HG03039 (cell line): ENCODE measurements around the gene ZNF534.
"Not testable (repeated sequence)": the region's sequence is repeated elsewhere in the genome, so short reads cannot be mapped to it uniquely, and the experiment has no call there.

Experiments used
- ATAC-seq: cut with Tn5 transposase; IDR thresholded peaks from one replicate; pipeline ENCODE4 v1.9.1; 2021; ENCODE audit warnings: mild to moderate bottlenecking, moderate library complexity; ENCODE audit not compliant: unreplicated experiment

ZNF534 gene

DNA sequence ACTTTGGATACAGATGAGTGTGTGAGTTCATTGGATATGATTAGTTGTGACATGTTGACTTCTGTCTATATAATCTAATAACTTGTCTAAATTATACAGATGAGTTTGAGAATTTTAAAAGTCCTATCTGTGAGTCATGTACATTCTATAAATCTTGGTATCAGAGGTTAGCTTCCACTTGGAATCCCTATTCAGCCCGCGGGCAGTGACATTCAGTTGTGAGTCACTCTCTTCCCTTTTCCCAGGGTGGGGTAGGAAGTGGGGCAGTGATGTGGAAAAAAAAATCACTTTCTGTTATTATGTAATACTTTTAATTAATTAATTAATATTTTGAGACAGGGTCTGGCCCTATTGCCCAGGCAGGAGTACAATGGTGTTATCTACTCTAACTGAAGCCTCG lies 65.6 kb downstream of the ZNF534 start:
- no peak for ATAC-seq

GRCh38 chr19:52498571-52498970 lies 69.6 kb downstream of the ZNF534 start:
- ATAC-seq: no peak

DNA sequence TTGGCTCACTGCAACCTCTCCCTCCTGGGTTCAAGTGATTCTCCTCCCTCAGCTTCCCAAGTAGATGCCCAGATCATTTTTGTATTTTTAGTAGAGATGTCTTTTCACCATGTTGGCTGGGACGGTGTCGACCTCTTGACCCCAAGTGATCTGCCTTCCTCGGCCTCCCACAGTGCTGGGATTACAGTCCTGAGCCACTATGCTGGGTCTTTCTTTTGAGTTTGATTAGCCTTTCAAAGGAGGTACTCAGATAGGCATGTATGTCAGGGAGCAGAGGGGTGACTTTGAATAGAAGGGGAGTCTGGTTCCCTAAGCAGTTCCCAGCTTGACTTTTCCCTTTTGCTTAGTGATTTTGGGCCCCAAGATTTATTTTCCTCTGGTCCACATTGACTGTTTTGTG lies 71.5 kb downstream of the ZNF534 start:
- ATAC-seq: not testable (repeated sequence)

DNA sequence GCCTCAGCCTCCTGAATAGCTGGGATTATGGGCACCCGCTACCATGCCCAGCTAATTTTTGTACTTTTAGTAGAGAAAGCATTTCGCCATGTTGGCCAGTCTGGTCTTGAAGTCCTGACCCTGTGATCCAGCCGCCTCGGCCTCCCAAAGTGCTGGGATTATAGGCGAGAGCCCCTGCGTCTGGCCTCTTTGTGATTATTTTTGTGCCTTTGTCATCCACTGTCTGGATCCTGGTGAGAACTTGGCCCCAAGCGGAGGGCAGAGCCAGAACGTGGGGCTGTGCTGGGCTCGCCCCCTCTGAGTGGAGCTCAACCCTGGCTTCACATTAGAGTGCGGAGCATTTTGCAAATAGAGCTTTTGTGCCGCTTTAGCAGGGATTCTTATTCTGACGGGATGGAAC lies 72.0 kb downstream of the ZNF534 start:
- ATAC-seq: not testable (repeated sequence)
